Gastrocnemius medialis (tissue), 4 donors: ENCODE results near the gene CAMTA1.

ENCODE experiments used
- CTCF ChIP-seq, 5 experiments: fragments of 450-650 bp in 3 of 5; fragments of 200-600 bp in 2 of 5; sonication (generic) in 2 of 5; IDR thresholded peaks in 4 of 5; conservative IDR thresholded peaks in 1 of 5; 1 replicate in 4 of 5; 2 replicates in 1 of 5; pipeline ENCODE4 v1.5.1; 2016 to 2019; ENCODE audit warnings: antibody characterized with exemption in 5 of 5, mild to moderate bottlenecking in 3 of 5, moderate library complexity in 3 of 5
- POLR2A ChIP-seq, 2 donors: fragments of 450-650 bp; IDR thresholded peaks; one replicate each; pipeline ENCODE4 v1.6.1; 2017; ENCODE audit warnings: antibody characterized with exemption in 2 of 2, mild to moderate bottlenecking in 2 of 2, moderate library complexity in 2 of 2

- TF ChIP-seq CTCF (IDR thresholded peaks at IDR 0.05 in 4 of 5, conservative IDR thresholded peaks at IDR 0.05 in 1 of 5) (no peak), POLR2A (IDR thresholded peaks at IDR 0.05) (no peak)
These were observed 163.6 kb downstream of the CAMTA1 start for GRCh38 chr1:6948861-6949260.
